ENCODE results near the gene COG6. TPM values are rescaled to one million over a fixed set of nuclear protein-coding genes. Genes with fewer than 3 reads are reported as not detected.

COG6 gene
- 26.0 and 29.4 TPM in 2 replicates for total RNA-seq

GRCh38 chr13:39655569-39656324 lies at the start of gene COG6:
TSS of gene COG6 (plus strand) at chr13:39655662. CDS start at chr13:39655727, 65 bp downstream.

Other genes with a start within 250 kb of the COG6 start
- 7.5 and 7.9 TPM in 2 replicates for gene LHFPL6, start 52.5 kb upstream of the COG6 start, total RNA-seq